ENCODE measurements around the gene MDM2. TPM values are rescaled to one million over a fixed set of nuclear protein-coding genes. Genes with fewer than 3 reads are reported as not detected.
A peak's percentile ranks its signal among the peaks of the same experiment; 100 is the strongest.

The MDM2 gene
- total and polyA plus RNA-seq, 9 of the 15 experiments (the other 6 are each of a cell fraction or from before 2014, with no cell fraction given), result 13.6 to 100 (median 49.0) TPM

DNA sequence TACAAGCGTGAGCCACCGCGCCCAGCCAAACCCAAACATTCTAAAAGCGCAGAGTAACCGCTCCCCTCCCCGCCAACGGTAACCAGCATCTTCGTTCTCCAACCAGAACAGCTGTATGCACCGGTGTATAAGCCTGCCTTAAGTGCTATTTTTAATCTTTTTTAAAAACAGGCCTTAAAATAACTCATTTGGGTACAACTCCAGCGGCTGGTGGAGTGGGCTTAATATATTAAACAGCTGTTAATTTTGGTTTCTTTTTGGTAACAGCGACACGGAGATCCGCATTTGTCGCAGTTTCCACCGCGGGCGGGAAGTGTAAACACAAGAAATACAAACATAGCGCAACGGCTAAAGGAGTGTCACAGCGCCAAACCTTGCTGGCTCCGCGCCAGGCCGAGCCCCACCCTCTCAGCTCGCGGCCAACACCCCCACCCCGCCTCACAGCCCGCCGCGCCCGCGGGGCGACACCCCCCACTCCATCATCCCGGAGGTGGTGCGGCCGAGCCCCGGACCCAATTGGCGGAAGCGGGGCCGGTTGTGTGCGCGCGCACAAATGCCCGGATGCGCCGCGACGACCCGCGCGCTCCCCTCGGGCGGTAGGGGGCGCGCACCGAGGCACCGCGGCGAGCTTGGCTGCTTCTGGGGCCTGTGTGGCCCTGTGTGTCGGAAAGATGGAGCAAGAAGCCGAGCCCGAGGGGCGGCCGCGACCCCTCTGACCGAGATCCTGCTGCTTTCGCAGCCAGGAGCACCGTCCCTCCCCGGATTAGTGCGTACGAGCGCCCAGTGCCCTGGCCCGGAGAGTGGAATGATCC lies at the start of gene MDM2 (continued):
- TF ChIP-seq ARID3A (IDR thresholded peaks at IDR 0.05; ENCODE audit: borderline replicate concordance, low read depth, low read length) (no peak), FOXO4 (CRISPR knock-in tag; IDR thresholded peaks at IDR 0.05) (no peak), REST (IDR thresholded peaks at IDR 0.05; ENCODE audit: borderline replicate concordance) (no peak), REST (CRISPR knock-in tag; IDR thresholded peaks at IDR 0.05; ENCODE audit: low read depth) (peak; percentile 79), ZNF263 (CRISPR knock-in tag; IDR thresholded peaks at IDR 0.05; ENCODE audit: borderline replicate concordance) (no peak; the same call in 1 of the 2 replicates), RNF2 (IDR thresholded peaks at IDR 0.05) (peak; percentile 46; the same call in 1 of the 2 replicates), MYC (IDR thresholded peaks at IDR 0.05; ENCODE audit: low read depth, low read length) (peak; percentile 88), MYC (CRISPR knock-in tag; IDR thresholded peaks at IDR 0.05; ENCODE audit: borderline replicate concordance, low read depth) (peak; percentile 84; the same call in 1 of the 2 replicates), NFIX (CRISPR knock-in tag; IDR thresholded peaks at IDR 0.05; ENCODE audit: low read depth) (peak; percentile 75), SIX5 (IDR thresholded peaks at IDR 0.05; ENCODE audit: borderline replicate concordance in 1 of 2, insufficient read depth in 1 of 2, low read depth in 1 of 2, low read length in 2 of 2) (no peak), GATA2 (CRISPR knock-in tag; IDR thresholded peaks at IDR 0.05) (no peak), FIP1L1 (IDR thresholded peaks at IDR 0.05; ENCODE audit: low read depth, low read length, poor library complexity, severe bottlenecking) (peak; percentile 81), CBFA2T3 (IDR thresholded peaks at IDR 0.05) (no peak)
- TF ChIP-seq, protein P1, sequence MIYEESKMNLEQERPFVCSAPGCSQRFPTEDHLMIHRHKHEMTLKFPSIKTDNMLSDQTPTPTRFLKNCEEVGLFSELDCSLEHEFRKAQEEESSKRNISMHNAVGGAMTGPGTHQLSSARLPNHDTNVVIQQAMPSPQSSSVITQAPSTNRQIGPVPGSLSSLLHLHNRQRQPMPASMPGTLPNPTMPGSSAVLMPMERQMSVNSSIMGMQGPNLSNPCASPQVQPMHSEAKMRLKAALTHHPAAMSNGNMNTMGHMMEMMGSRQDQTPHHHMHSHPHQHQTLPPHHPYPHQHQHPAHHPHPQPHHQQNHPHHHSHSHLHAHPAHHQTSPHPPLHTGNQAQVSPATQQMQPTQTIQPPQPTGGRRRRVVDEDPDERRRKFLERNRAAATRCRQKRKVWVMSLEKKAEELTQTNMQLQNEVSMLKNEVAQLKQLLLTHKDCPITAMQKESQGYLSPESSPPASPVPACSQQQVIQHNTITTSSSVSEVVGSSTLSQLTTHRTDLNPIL (CRISPR knock-in tag; IDR thresholded peaks at IDR 0.05), result no peak

All from K562 (cell line).